Measurements from ENCODE around the gene NKAIN2.
A peak's percentile ranks its signal among the peaks of the same experiment; 100 is the strongest.

Gene NKAIN2

GRCh38 chr6:123794190-123794589 is 9.5 kb upstream of the NKAIN2 start:
- no peak for TF ChIP-seq CTCF (IDR thresholded peaks at IDR 0.05; ENCODE audit: low read depth, low read length, missing control alignments)
- DNase-seq (ENCODE audit: extremely low read depth, low read depth) = no peak

GRCh38 chr6:123794799-123795198 is 8.9 kb upstream of the NKAIN2 start:
- no peak overlapping the region for H3K4me3 ChIP-seq (replicated peaks; ENCODE audit: low read depth, low read length)
- no peak for DNase-seq (ENCODE audit: extremely low read depth, low read depth)
- no peak for TF ChIP-seq CTCF (IDR thresholded peaks at IDR 0.05; ENCODE audit: low read depth, low read length, missing control alignments)

More at GRCh38 chr6:123794190-123794589, 9.5 kb upstream of the NKAIN2 start:
- H3K4me3 ChIP-seq (replicated peaks; ENCODE audit: low read depth, low read length) = no peak overlapping the region

GRCh38 chr6:123801067-123801466 is 2.6 kb upstream of the NKAIN2 start:
- DNase-seq (ENCODE audit: extremely low read depth, low read depth) = no peak
- TF ChIP-seq CTCF (IDR thresholded peaks at IDR 0.05; ENCODE audit: low read depth, low read length, missing control alignments) = no peak
- no peak overlapping the region for H3K4me3 ChIP-seq (replicated peaks; ENCODE audit: low read depth, low read length)

- H3K4me3 ChIP-seq (replicated peaks; ENCODE audit: low read depth, low read length) = no peak overlapping the region
Observed at GRCh38 chr6:123802351-123802696, 1.3 kb upstream of the NKAIN2 start.

GRCh38 chr6:123802697-123803503 is 765 bp upstream of the NKAIN2 start:
- TF ChIP-seq CTCF (IDR thresholded peaks at IDR 0.05; ENCODE audit: low read depth, low read length, missing control alignments) = peak; percentile 95
- peak overlapping the region; percentile 29 for H3K4me3 ChIP-seq (replicated peaks; ENCODE audit: low read depth, low read length)
- peak; percentile 38 for DNase-seq (ENCODE audit: extremely low read depth, low read depth)

More at GRCh38 chr6:123802351-123802696, 1.3 kb upstream of the NKAIN2 start:
- DNase-seq (ENCODE audit: extremely low read depth, low read depth) = no peak
- TF ChIP-seq CTCF (IDR thresholded peaks at IDR 0.05; ENCODE audit: low read depth, low read length, missing control alignments) = no peak

- H3K4me3 ChIP-seq (replicated peaks; ENCODE audit: low read depth, low read length) = no peak overlapping the region
- TF ChIP-seq CTCF (IDR thresholded peaks at IDR 0.05; ENCODE audit: low read depth, low read length, missing control alignments) = no peak
- DNase-seq (ENCODE audit: extremely low read depth, low read depth) = no peak
Observed at GRCh38 chr6:123804014-123804786, 535 bp downstream of the NKAIN2 start.

Data from HFF-Myc (cell line).